ENCODE results near the gene CHCHD3.

- TF ChIP-seq EZH2 (IDR thresholded peaks at IDR 0.05; ENCODE audit: low read length, unreplicated experiment) (no peak), CTCF (conservative IDR thresholded peaks at IDR 0.05; ENCODE audit: low read depth, low read length) (no peak)
These were observed 331.8 kb downstream of the CHCHD3 start for GRCh38 chr7:132750096-132750495.
